ENCODE data around the gene SMYD3.

DNA sequence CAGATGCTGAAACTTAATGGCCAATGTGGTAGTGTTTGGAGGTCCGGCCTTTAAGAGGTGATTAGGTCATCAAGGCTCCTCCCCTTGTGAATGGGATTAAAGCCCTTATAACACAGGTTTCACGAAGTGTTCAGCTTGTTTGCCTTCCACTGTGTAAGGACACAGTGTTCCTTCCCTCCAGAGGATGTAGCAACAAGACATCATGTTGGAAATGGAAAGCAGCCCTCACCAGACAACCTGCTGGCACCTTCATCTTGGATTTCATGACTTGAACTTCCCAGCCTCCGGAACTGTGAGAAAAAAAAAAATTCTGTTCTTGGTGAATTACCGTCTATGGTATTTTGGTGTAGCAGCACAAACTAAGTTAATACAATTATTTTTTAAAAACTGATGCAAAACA lies 738.5 kb downstream of the SMYD3 start:
- TF ChIP-seq, protein P1, sequence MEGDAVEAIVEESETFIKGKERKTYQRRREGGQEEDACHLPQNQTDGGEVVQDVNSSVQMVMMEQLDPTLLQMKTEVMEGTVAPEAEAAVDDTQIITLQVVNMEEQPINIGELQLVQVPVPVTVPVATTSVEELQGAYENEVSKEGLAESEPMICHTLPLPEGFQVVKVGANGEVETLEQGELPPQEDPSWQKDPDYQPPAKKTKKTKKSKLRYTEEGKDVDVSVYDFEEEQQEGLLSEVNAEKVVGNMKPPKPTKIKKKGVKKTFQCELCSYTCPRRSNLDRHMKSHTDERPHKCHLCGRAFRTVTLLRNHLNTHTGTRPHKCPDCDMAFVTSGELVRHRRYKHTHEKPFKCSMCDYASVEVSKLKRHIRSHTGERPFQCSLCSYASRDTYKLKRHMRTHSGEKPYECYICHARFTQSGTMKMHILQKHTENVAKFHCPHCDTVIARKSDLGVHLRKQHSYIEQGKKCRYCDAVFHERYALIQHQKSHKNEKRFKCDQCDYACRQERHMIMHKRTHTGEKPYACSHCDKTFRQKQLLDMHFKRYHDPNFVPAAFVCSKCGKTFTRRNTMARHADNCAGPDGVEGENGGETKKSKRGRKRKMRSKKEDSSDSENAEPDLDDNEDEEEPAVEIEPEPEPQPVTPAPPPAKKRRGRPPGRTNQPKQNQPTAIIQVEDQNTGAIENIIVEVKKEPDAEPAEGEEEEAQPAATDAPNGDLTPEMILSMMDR (IDR thresholded peaks at IDR 0.05) = no peak
- TF ChIP-seq POLR2A (IDR thresholded peaks at IDR 0.05) = no peak

Measured in heart left ventricle (tissue), 13 donors.